D721Med (cell line): Measurements from ENCODE around the gene IHH.

Experiments
- DNase-seq: peaks from one replicate; pipeline ENCODE4 v3.0.0; 2011; ENCODE audit warnings: low spot score; ENCODE audit not compliant: insufficient read length
- FAIRE-seq: peaks from 2 replicates; lab custom pipeline; 2011; peaks lifted over from hg19 to GRCh38; lab: Jason Lieb, UNC
- TF ChIP-seq, protein P1 (sequence below): IDR thresholded peaks from 2 replicates; pipeline ENCODE4 v1.5.1; 2012; ENCODE audit warnings: mild to moderate bottlenecking, control low read depth; ENCODE audit not compliant: insufficient read depth; ENCODE audit errors: missing control alignments

The IHH gene

GRCh38 chr2:219095406-219095935 lies 34.8 kb upstream of the IHH start:
- TF ChIP-seq, protein P1, sequence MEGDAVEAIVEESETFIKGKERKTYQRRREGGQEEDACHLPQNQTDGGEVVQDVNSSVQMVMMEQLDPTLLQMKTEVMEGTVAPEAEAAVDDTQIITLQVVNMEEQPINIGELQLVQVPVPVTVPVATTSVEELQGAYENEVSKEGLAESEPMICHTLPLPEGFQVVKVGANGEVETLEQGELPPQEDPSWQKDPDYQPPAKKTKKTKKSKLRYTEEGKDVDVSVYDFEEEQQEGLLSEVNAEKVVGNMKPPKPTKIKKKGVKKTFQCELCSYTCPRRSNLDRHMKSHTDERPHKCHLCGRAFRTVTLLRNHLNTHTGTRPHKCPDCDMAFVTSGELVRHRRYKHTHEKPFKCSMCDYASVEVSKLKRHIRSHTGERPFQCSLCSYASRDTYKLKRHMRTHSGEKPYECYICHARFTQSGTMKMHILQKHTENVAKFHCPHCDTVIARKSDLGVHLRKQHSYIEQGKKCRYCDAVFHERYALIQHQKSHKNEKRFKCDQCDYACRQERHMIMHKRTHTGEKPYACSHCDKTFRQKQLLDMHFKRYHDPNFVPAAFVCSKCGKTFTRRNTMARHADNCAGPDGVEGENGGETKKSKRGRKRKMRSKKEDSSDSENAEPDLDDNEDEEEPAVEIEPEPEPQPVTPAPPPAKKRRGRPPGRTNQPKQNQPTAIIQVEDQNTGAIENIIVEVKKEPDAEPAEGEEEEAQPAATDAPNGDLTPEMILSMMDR: no peak
- no peak for DNase-seq
- FAIRE-seq: no peak

GRCh38 chr2:219094171-219094570 lies 33.5 kb upstream of the IHH start:
- DNase-seq: no peak
- FAIRE-seq: no peak
- TF ChIP-seq, protein P1: no peak

- no peak for FAIRE-seq
- DNase-seq: no peak
- TF ChIP-seq, protein P1: no peak
Observed at GRCh38 chr2:219090436-219091299, 29.9 kb upstream of the IHH start.

- DNase-seq (no peak), FAIRE-seq (no peak)
- TF ChIP-seq, protein P1: no peak
Observed at GRCh38 chr2:219089330-219089729, 28.6 kb upstream of the IHH start.

DNA sequence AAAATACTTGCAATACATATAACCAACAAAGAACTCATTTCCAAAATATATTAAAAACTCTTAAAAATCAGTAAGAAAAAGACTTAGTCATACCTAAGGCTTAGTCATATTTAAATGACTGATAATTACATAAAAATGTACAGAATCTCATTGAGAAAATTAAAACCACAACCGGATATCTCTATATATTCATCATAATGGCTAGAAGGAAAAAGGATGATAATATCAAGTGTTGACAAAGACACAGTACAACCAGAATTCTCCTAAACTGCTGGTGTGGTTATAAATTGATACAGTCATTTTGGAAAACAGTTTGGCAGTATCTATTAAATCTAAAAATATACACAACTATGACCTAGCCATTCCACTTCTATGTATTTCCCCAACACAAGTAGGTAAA lies 27.1 kb upstream of the IHH start:
- TF ChIP-seq, protein P1: no peak
- DNase-seq (no peak), FAIRE-seq (no peak)

- FAIRE-seq: no peak
- no peak for DNase-seq
- TF ChIP-seq, protein P1: no peak
Observed at GRCh38 chr2:219087361-219087760, 26.6 kb upstream of the IHH start.

GRCh38 chr2:219086196-219086595 lies 25.5 kb upstream of the IHH start:
- no peak for FAIRE-seq
- DNase-seq: no peak
- TF ChIP-seq, protein P1: no peak
